Measurements from ENCODE around the gene HTR3E. TPM values are rescaled to one million over a fixed set of nuclear protein-coding genes. Genes with fewer than 3 reads are reported as not detected.

Gene HTR3E
- total and polyA plus RNA-seq, 2 experiments from 2014 or later, result not detected

DNA sequence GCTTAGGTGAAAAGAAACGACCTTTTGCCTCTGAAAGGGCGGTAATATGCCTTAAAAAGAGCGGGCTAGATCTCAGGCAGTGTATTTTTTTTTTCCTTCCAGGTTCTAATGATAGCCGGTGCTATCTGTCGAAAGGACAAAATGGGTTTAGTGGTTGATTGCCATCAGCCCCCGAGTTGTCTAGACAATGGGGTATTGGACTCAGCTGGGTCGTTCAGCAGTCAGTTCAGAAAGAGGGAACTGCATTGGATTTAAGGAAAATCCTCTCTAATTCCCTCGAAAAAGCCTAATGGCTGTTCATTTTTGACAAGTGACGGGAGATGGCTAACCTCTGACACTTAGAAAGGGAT is 39.0 kb downstream of the HTR3E start:
- peaks cover 11% of the 10 kb centered on the region for H3K4me1 ChIP-seq (ENCODE audit: insufficient read depth)
- H2AFZ ChIP-seq, result peak overlapping the region; percentile 91
- in situ Hi-C loops (cut with MboI), result no loop called here
- no peaks in the 10 kb centered on the region for H3K9me2 ChIP-seq (ENCODE audit: insufficient read depth)
- no peak for DNase-seq
- H3F3A ChIP-seq (ENCODE audit: insufficient read depth), result 0 out of 2 replicates have a peak, but pooled peaks cover 5% of the 10 kb centered on the region
- H3K9me3 ChIP-seq (ENCODE audit: low read depth), result no peaks in the 10 kb centered on the region
- 4 to 9% methylated on average over 9 of the region's 9 CpGs for WGBS, 2 experiments (ENCODE audit: low coverage in 1 of 2, low lambda C conversion rate in 2 of 2, missing lambda C conversion rate in 2 of 2)
- H3K9ac ChIP-seq, result peak overlapping the region; percentile 87
- H3K4me2 ChIP-seq (ENCODE audit: unreplicated experiment), result peak overlapping the region; percentile 95
- 0 out of 2 replicates have a peak, but pooled peaks cover 4% of the 10 kb centered on the region for H3K36me3 ChIP-seq (ENCODE audit: low read depth)
- no peaks in the 10 kb centered on the region for H3K27me3 ChIP-seq (replicated peaks; ENCODE audit: insufficient read depth)
- peak overlapping the region; percentile 68 for H3K27ac ChIP-seq
- peaks cover 56% of the 10 kb centered on the region for H3K79me2 ChIP-seq (ENCODE audit: insufficient read depth)
- H3K4me3 ChIP-seq, result peak overlapping the region; percentile 93
- H4K20me1 ChIP-seq (ENCODE audit: insufficient read depth), result no peaks in the 10 kb centered on the region
- TF ChIP-seq EZH2phosphoT487 (IDR thresholded peaks at IDR 0.05; ENCODE audit: insufficient read depth, low read depth) (no peak), EZH2 (IDR thresholded peaks at IDR 0.05; ENCODE audit: insufficient read depth, poor library complexity, severe bottlenecking) (no peak)

DNA sequence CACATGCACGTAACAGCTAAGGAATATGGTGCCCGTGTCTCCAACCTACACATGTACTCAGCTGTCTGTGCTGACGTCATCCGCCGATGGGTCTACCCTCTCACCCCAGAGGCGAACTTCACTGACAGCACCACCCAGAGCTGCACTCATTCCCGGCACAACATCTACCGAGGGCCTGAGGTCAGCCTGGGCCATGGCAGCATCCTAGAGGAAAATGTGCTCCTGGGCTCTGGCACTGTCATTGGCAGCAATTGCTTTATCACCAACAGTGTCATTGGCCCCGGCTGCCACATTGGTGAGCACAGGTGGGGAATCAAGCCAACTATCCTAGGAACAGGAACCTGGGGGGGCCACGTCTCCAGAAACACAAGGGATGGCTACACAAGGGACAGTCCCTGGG is 43.6 kb downstream of the HTR3E start:
- H3K4me3 ChIP-seq, result no peak overlapping the region
- peaks cover 64% of the 10 kb centered on the region for H3K79me2 ChIP-seq (ENCODE audit: insufficient read depth)
- peaks cover 24% of the 10 kb centered on the region; the same call in 1 of the 2 replicates for H3K36me3 ChIP-seq (ENCODE audit: low read depth)
- H3K9me3 ChIP-seq (ENCODE audit: low read depth), result no peaks in the 10 kb centered on the region
- no peak for DNase-seq
- no peak overlapping the region for H3K4me2 ChIP-seq (ENCODE audit: unreplicated experiment)
- TF ChIP-seq EZH2phosphoT487 (IDR thresholded peaks at IDR 0.05; ENCODE audit: insufficient read depth, low read depth) (no peak), EZH2 (IDR thresholded peaks at IDR 0.05; ENCODE audit: insufficient read depth, poor library complexity, severe bottlenecking) (no peak)
- 82% methylated on average over 10 of the region's 10 CpGs for WGBS, 2 experiments (ENCODE audit: low coverage in 1 of 2, low lambda C conversion rate in 2 of 2, missing lambda C conversion rate in 2 of 2)
- no peak overlapping the region for H3K9ac ChIP-seq
- in situ Hi-C loops (cut with MboI), result no loop called here
- H3F3A ChIP-seq (ENCODE audit: insufficient read depth), result no peaks in the 10 kb centered on the region
- no peaks in the 10 kb centered on the region for H4K20me1 ChIP-seq (ENCODE audit: insufficient read depth)
- H3K27me3 ChIP-seq (replicated peaks; ENCODE audit: insufficient read depth), result no peaks in the 10 kb centered on the region
- peaks cover 11% of the 10 kb centered on the region for H3K4me1 ChIP-seq (ENCODE audit: insufficient read depth)
- H3K27ac ChIP-seq, result no peak overlapping the region
- H2AFZ ChIP-seq, result no peak overlapping the region
- H3K9me2 ChIP-seq (ENCODE audit: insufficient read depth), result no peaks in the 10 kb centered on the region

DNA sequence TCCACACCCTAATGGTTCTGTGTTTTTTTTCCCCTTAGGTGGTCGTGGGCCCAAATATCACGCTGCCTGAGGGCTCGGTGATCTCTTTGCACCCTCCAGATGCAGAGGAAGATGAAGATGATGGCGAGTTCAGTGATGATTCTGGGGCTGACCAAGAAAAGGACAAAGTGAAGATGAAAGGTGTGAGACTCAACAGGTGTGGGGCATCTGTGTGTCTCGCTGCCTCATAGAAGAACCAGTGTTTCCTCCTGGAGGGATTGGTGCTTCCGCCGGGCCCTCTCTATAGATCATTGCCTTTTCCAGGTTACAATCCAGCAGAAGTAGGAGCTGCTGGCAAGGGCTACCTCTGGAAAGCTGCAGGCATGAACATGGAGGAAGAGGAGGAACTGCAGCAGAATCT is 45.3 kb downstream of the HTR3E start:
- H3K4me2 ChIP-seq (ENCODE audit: unreplicated experiment), result no peak overlapping the region
- H3K9ac ChIP-seq, result no peak overlapping the region
- H3F3A ChIP-seq (ENCODE audit: insufficient read depth), result no peaks in the 10 kb centered on the region
- H3K27ac ChIP-seq, result no peak overlapping the region
- in situ Hi-C loops (cut with MboI), result no loop called here
- peaks cover 46% of the 10 kb centered on the region for H3K79me2 ChIP-seq (ENCODE audit: insufficient read depth)
- H3K36me3 ChIP-seq (ENCODE audit: low read depth), result peaks cover 24% of the 10 kb centered on the region; the same call in 1 of the 2 replicates
- no peak overlapping the region for H2AFZ ChIP-seq
- H3K4me1 ChIP-seq (ENCODE audit: insufficient read depth), result no peaks in the 10 kb centered on the region
- WGBS, 2 experiments (ENCODE audit: low coverage in 1 of 2, low lambda C conversion rate in 2 of 2, missing lambda C conversion rate in 2 of 2), result 91 to 95% methylated on average over 7 of the region's 7 CpGs
- H3K4me3 ChIP-seq, result no peak overlapping the region
- H3K27me3 ChIP-seq (replicated peaks; ENCODE audit: insufficient read depth), result no peaks in the 10 kb centered on the region
- no peaks in the 10 kb centered on the region for H3K9me3 ChIP-seq (ENCODE audit: low read depth)
- no peaks in the 10 kb centered on the region for H4K20me1 ChIP-seq (ENCODE audit: insufficient read depth)
- no peaks in the 10 kb centered on the region for H3K9me2 ChIP-seq (ENCODE audit: insufficient read depth)
- no peak for DNase-seq
- TF ChIP-seq EZH2phosphoT487 (IDR thresholded peaks at IDR 0.05; ENCODE audit: insufficient read depth, low read depth) (no peak), EZH2 (IDR thresholded peaks at IDR 0.05; ENCODE audit: insufficient read depth, poor library complexity, severe bottlenecking) (no peak)

DNA sequence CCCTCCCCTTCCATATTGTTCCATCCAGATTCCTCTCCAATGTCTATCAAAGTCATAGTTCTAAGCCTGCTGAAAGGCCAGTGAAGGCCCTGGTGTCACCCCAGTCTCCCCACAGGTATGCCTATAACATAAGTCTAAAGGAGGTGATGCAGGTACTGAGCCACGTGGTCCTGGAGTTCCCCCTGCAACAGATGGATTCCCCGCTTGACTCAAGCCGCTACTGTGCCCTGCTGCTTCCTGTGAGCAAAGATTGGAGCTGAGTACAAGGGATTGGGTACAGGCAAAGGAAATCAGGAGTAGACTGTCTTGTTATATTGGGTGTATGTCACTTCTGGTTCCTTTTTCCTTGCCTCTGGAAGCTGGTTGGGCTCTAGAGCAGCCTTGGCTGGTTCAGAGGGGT is 46.5 kb downstream of the HTR3E start:
- Histone ChIP-seq H4K20me1 (ENCODE audit: insufficient read depth) (no peaks in the 10 kb centered on the region), H3K9me2 (ENCODE audit: insufficient read depth) (no peaks in the 10 kb centered on the region), H3K27me3 (replicated peaks; ENCODE audit: insufficient read depth) (no peaks in the 10 kb centered on the region), H3K9ac (no peak overlapping the region), H2AFZ (no peak overlapping the region), H3K4me1 (ENCODE audit: insufficient read depth) (no peaks in the 10 kb centered on the region), H3K36me3 (ENCODE audit: low read depth) (peaks cover 24% of the 10 kb centered on the region; the same call in 1 of the 2 replicates), H3K27ac (no peak overlapping the region), H3K4me3 (no peak overlapping the region), H3F3A (ENCODE audit: insufficient read depth) (no peaks in the 10 kb centered on the region), H3K9me3 (ENCODE audit: low read depth) (no peaks in the 10 kb centered on the region), H3K4me2 (ENCODE audit: unreplicated experiment) (no peak overlapping the region), H3K79me2 (ENCODE audit: insufficient read depth) (peaks cover 35% of the 10 kb centered on the region)
- in situ Hi-C loops (cut with MboI), result no loop called here
- TF ChIP-seq EZH2phosphoT487 (IDR thresholded peaks at IDR 0.05; ENCODE audit: insufficient read depth, low read depth) (no peak), EZH2 (IDR thresholded peaks at IDR 0.05; ENCODE audit: insufficient read depth, poor library complexity, severe bottlenecking) (no peak)
- 94 to 96% methylated on average over 3 of the region's 3 CpGs for WGBS, 2 experiments (ENCODE audit: low coverage in 1 of 2, low lambda C conversion rate in 2 of 2, missing lambda C conversion rate in 2 of 2)
- no peak for DNase-seq

DNA sequence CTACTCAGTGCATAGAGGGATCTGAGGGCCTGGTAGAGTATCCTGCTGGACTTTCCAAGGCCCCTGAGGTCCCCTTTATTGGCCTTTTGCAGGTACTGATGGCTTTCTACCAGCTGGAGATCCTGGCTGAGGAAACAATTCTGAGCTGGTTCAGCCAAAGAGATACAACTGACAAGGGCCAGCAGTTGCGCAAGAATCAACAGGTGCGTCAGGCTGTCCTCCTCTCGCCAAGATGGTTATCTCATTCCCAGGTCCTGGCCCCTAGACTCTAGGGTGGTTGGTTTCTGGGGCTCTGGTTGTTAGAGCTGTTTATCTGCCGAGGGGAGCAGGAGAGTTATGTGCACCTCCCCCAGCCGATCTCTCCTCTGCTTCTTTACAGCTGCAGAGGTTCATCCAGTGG is 47.6 kb downstream of the HTR3E start:
- TF ChIP-seq EZH2phosphoT487 (IDR thresholded peaks at IDR 0.05; ENCODE audit: insufficient read depth, low read depth) (no peak), EZH2 (IDR thresholded peaks at IDR 0.05; ENCODE audit: insufficient read depth, poor library complexity, severe bottlenecking) (no peak)
- in situ Hi-C loops (cut with MboI), result no loop called here

More for the DNA sequence above, 47.6 kb downstream of the HTR3E start:
- Histone ChIP-seq H3K9me3 (ENCODE audit: low read depth) (no peaks in the 10 kb centered on the region), H2AFZ (no peak overlapping the region), H3K27me3 (replicated peaks; ENCODE audit: insufficient read depth) (no peaks in the 10 kb centered on the region), H3K36me3 (ENCODE audit: low read depth) (peaks cover 24% of the 10 kb centered on the region; the same call in 1 of the 2 replicates), H3K9me2 (ENCODE audit: insufficient read depth) (no peaks in the 10 kb centered on the region), H3K9ac (no peak overlapping the region), H3F3A (ENCODE audit: insufficient read depth) (no peaks in the 10 kb centered on the region), H4K20me1 (ENCODE audit: insufficient read depth) (no peaks in the 10 kb centered on the region), H3K4me3 (no peak overlapping the region), H3K4me2 (ENCODE audit: unreplicated experiment) (no peak overlapping the region), H3K27ac (no peak overlapping the region), H3K4me1 (ENCODE audit: insufficient read depth) (no peaks in the 10 kb centered on the region), H3K79me2 (ENCODE audit: insufficient read depth) (peaks cover 23% of the 10 kb centered on the region)
- no peak for DNase-seq
- 94% methylated on average over 5 of the region's 5 CpGs for WGBS, 2 experiments (ENCODE audit: low coverage in 1 of 2, low lambda C conversion rate in 2 of 2, missing lambda C conversion rate in 2 of 2)
